GM23338 (cell line): ENCODE data around the gene SUN2. TPM values are rescaled to one million over a fixed set of nuclear protein-coding genes. Genes with fewer than 3 reads are reported as not detected.

Source experiments
- ATAC-seq: fragments of 200-7000 bp; cut with Tn5 transposase; 3 replicates; pipeline ENCODE4 v1.9.1; 2020
- DNase-seq: peaks from one replicate; pipeline ENCODE4 v3.0.0-alpha.2; 2015; ENCODE audit warnings: low spot score
- H2AFZ ChIP-seq: fragments of 200-600 bp; sonication (generic); 2 replicates; pipeline ENCODE4 v1.8.0; 2016; ENCODE audit warnings: antibody characterized with exemption, mild to moderate bottlenecking, moderate library complexity
- H3F3A ChIP-seq: fragments of 200-600 bp; sonication (generic); replicated peaks from 2 replicates; pipeline ENCODE4 v1.8.0; 2017; ENCODE audit warnings: antibody characterized with exemption, mixed run types, low read depth
- H3K27ac ChIP-seq: fragments of 200-600 bp; sonication (generic); 2 replicates; pipeline ENCODE4 v1.6.1; 2016; ENCODE audit warnings: low read depth
- H3K27me3 ChIP-seq: fragments of 200-600 bp; sonication (generic); 2 replicates; pipeline ENCODE4 v1.8.0; 2016; ENCODE audit warnings: mild to moderate bottlenecking, mixed run types, moderate library complexity; ENCODE audit not compliant: insufficient read depth
- H3K36me3 ChIP-seq: fragments of 200-600 bp; sonication (generic); 2 replicates; pipeline ENCODE4 v1.8.0; 2016; ENCODE audit warnings: mild to moderate bottlenecking; ENCODE audit not compliant: insufficient read depth
- H3K4me1 ChIP-seq: fragments of 200-600 bp; sonication (generic); 2 replicates; pipeline ENCODE4 v1.8.0; 2016; ENCODE audit warnings: mild to moderate bottlenecking, moderate library complexity; ENCODE audit not compliant: insufficient read depth
- H3K4me2 ChIP-seq: fragments of 200-600 bp; sonication (generic); 2 replicates; pipeline ENCODE4 v1.7.1; 2017; ENCODE audit warnings: mixed run types
- H3K4me3 ChIP-seq: fragments of 200-600 bp; sonication (generic); 2 replicates; pipeline ENCODE4 v1.6.1; 2016; ENCODE audit warnings: mixed run types
- H3K79me2 ChIP-seq: fragments of 200-600 bp; sonication (generic); replicated peaks from 2 replicates; pipeline ENCODE4 v1.8.0; 2017; ENCODE audit warnings: mild to moderate bottlenecking; ENCODE audit not compliant: insufficient read depth
- H3K9me2 ChIP-seq: fragments of 200-600 bp; sonication (generic); 2 replicates; pipeline ENCODE4 v1.8.0; 2017; ENCODE audit not compliant: insufficient read depth
- H4K20me1 ChIP-seq: fragments of 200-600 bp; sonication (generic); replicated peaks from 2 replicates; pipeline ENCODE4 v1.8.0; 2017; ENCODE audit warnings: mild to moderate bottlenecking; ENCODE audit not compliant: insufficient read depth
- H3K27ac Mint-ChIP-seq: 2 replicates; pipeline ENCODE4 v1.8.0; 2020; ENCODE audit warnings: inconsistent platforms, mild to moderate bottlenecking, moderate library complexity, mixed read lengths
- H3K27me3 Mint-ChIP-seq: 3 replicates; pipeline ENCODE4 v1.8.0; 2022; ENCODE audit warnings: low read depth, mild to moderate bottlenecking, moderate library complexity, mixed read lengths, inconsistent platforms; ENCODE audit not compliant: insufficient read depth, poor library complexity
- H3K36me3 Mint-ChIP-seq: 3 replicates; pipeline ENCODE4 v1.8.0; 2021; ENCODE audit warnings: low read depth, mild to moderate bottlenecking, inconsistent platforms, moderate library complexity, mixed read lengths
- H3K4me1 Mint-ChIP-seq: 3 replicates; pipeline ENCODE4 v1.8.0; 2020; ENCODE audit warnings: mild to moderate bottlenecking, inconsistent platforms, mixed read lengths
- H3K4me3 Mint-ChIP-seq: 3 replicates; pipeline ENCODE4 v1.8.0; 2021; ENCODE audit warnings: moderate library complexity, mild to moderate bottlenecking, inconsistent platforms, mixed read lengths
- H3K9me3 Mint-ChIP-seq: 3 replicates; pipeline ENCODE4 v1.8.0; 2020; ENCODE audit warnings: moderate library complexity, mild to moderate bottlenecking, inconsistent platforms, mixed read lengths
- CREB1 ChIP-seq: fragments of 250-450 bp; sonication (Bioruptor Pico); IDR thresholded peaks from 2 replicates; pipeline ENCODE4 v1.5.0; 2020; ENCODE audit warnings: low read depth, mild to moderate bottlenecking, moderate library complexity
- CTCF ChIP-seq, 2 experiments: fragments of 200-600 bp in 1 of 2; sonication (generic) in 1 of 2; conservative IDR thresholded peaks; 2 replicates each; pipeline versions ENCODE4 v1.5.1 to v1.6.1; 2016 to 2017; ENCODE audit warnings: antibody characterized with exemption in 2 of 2, low read depth in 2 of 2, mild to moderate bottlenecking in 2 of 2, moderate library complexity in 1 of 2
- ETS1 ChIP-seq: IDR thresholded peaks from 2 replicates; pipeline ENCODE4 v1.6.1; 2016; ENCODE audit warnings: antibody characterized with exemption
- EZH2 ChIP-seq: fragments of 200-600 bp; sonication (generic); IDR thresholded peaks from one replicate; pipeline ENCODE4 v1.8.0; 2017; ENCODE audit warnings: antibody characterized with exemption, mild to moderate bottlenecking, low read depth; ENCODE audit not compliant: unreplicated experiment
- EZH2phosphoT487 ChIP-seq: fragments of 200-600 bp; sonication (generic); IDR thresholded peaks from one replicate; pipeline ENCODE4 v1.8.1; 2018; ENCODE audit warnings: antibody characterized with exemption; ENCODE audit not compliant: unreplicated experiment
- JUNB ChIP-seq: IDR thresholded peaks from one replicate; pipeline ENCODE4 v1.6.1; 2016; ENCODE audit warnings: antibody characterized with exemption; ENCODE audit not compliant: unreplicated experiment
- NANOG ChIP-seq: IDR thresholded peaks from 2 replicates; pipeline ENCODE4 v1.6.1; 2016; ENCODE audit warnings: antibody characterized with exemption, borderline replicate concordance
- POLR2AphosphoS5 ChIP-seq: IDR thresholded peaks from 2 replicates; pipeline ENCODE4 v1.6.1; 2016; ENCODE audit warnings: antibody characterized with exemption, low read depth
- REST ChIP-seq: IDR thresholded peaks from one replicate; pipeline ENCODE4 v1.6.1; 2018; ENCODE audit warnings: antibody characterized with exemption; ENCODE audit not compliant: unreplicated experiment
- STAT1 ChIP-seq: IDR thresholded peaks from one replicate; pipeline ENCODE4 v1.6.1; 2016; ENCODE audit warnings: antibody characterized with exemption; ENCODE audit not compliant: unreplicated experiment
- ZNF114 ChIP-seq: fragments of 250-450 bp; sonication (Bioruptor Pico); IDR thresholded peaks from 2 replicates; pipeline ENCODE4 v1.5.0; 2020; ENCODE audit warnings: mild to moderate bottlenecking, moderate library complexity
- ZNF462 ChIP-seq: fragments of 250-450 bp; sonication (Bioruptor Pico); IDR thresholded peaks from 2 replicates; pipeline ENCODE4 v1.5.0; 2020; ENCODE audit warnings: mild to moderate bottlenecking, moderate library complexity
- polyA plus RNA-seq: library from polyadenylated mRNA; unstranded; fragments of >200 nt; fragmentation: Nextera tagmentation; extraction: Ambion mirVana; gene quantifications from 2 replicates; pipeline ENCODE4 v1.2.1, GENCODE V29; 2016
- total RNA-seq: library from RNA; depleted of rRNA; stranded (reverse); fragments of >200 nt; shearing (Covaris generic); gene quantifications from 2 replicates; pipeline ENCODE4 v1.2.3, GENCODE V29; 2014

SUN2 gene
- total and polyA plus RNA-seq, 2 experiments from 2014 or later: 7.2 to 17.6 TPM

GRCh38 chr22:38707984-38708383 is 47.8 kb downstream of the SUN2 start (continued):
- TF ChIP-seq ETS1 (no peak), JUNB (no peak)

- Histone ChIP-seq H3F3A (0 out of 2 replicates have a peak, but pooled peaks cover 4% of the 10 kb centered on the region), H2AFZ (no peak overlapping the region), H3K36me3 (peaks cover 10% of the 10 kb centered on the region; the same call in 1 of the 2 replicates), H3K4me1 (peaks cover 44% of the 10 kb centered on the region), H3K9me2 (no peaks in the 10 kb centered on the region), H3K79me2 (peaks cover 61% of the 10 kb centered on the region), H3K4me3 (peak overlapping the region; percentile 83), H4K20me1 (peaks cover 46% of the 10 kb centered on the region), H3K27ac (no peak overlapping the region), H3K27me3 (no peaks in the 10 kb centered on the region), H3K4me2 (peak overlapping the region; percentile 91)
- Mint-ChIP-seq H3K27ac (no peak overlapping the region), H3K36me3 (peaks cover 15% of the 10 kb centered on the region), H3K27me3 (peaks cover 11% of the 10 kb centered on the region), H3K9me3 (no peaks in the 10 kb centered on the region), H3K4me3 (peak overlapping the region; percentile 90), H3K4me1 (peaks cover 59% of the 10 kb centered on the region)
- DNase-seq: no peak
- ATAC-seq: no peak
- no peak for TF ChIP-seq CTCF (conservative IDR thresholded peaks at IDR 0.05; ENCODE audit: low read depth in 2 of 2)
- no peak for TF ChIP-seq NANOG
- no peak for TF ChIP-seq ETS1
- no peak for TF ChIP-seq EZH2
- TF ChIP-seq JUNB: no peak
- no peak for TF ChIP-seq REST
- TF ChIP-seq POLR2AphosphoS5: no peak
- no peak for TF ChIP-seq ZNF462 (CRISPR knock-in tag)
- TF ChIP-seq EZH2phosphoT487: no peak
- no peak for TF ChIP-seq STAT1
- TF ChIP-seq ZNF114 (CRISPR knock-in tag): no peak
- no peak for TF ChIP-seq CREB1 (CRISPR knock-in tag)
These were observed 48.5 kb downstream of the SUN2 start for GRCh38 chr22:38707346-38707745.
